Mesenchymal stem cell (in vitro differentiated cells and primary cell): ENCODE data around the gene SREBF1.
"Not testable (repeated sequence)": the region's sequence is repeated elsewhere in the genome, so short reads cannot be mapped to it uniquely, and the experiment has no call there.

Experiments
- DNase-seq: peaks from one replicate; pipeline ENCODE4 v3.0.0-alpha.2; 2013
- H2AFZ ChIP-seq: one replicate; pipeline ENCODE4 v1.6.1; 2013; ENCODE audit warnings: low read depth, mild to moderate bottlenecking, control low read depth, inconsistent platforms, low read length, moderate library complexity
- H2AK5ac ChIP-seq: 2 replicates; pipeline ENCODE4 v1.6.1; 2013; ENCODE audit warnings: low read length, moderate library complexity, mild to moderate bottlenecking, inconsistent platforms; ENCODE audit not compliant: severe bottlenecking
- H2BK120ac ChIP-seq: one replicate; pipeline ENCODE4 v1.6.1; 2013; ENCODE audit warnings: low read depth, mild to moderate bottlenecking, inconsistent platforms, low read length, moderate library complexity
- H2BK12ac ChIP-seq, 2 experiments: one replicate each; pipeline ENCODE4 v1.6.1; 2013; ENCODE audit warnings: inconsistent platforms in 2 of 2, low read length in 2 of 2, mild to moderate bottlenecking in 2 of 2, moderate library complexity in 2 of 2, control low read depth in 1 of 2
- H2BK15ac ChIP-seq: one replicate; pipeline ENCODE4 v1.6.1; 2013; ENCODE audit warnings: mild to moderate bottlenecking, low read depth, inconsistent platforms; ENCODE audit not compliant: poor library complexity, severe bottlenecking
- H2BK5ac ChIP-seq: 2 replicates; pipeline ENCODE4 v1.6.1; 2013; ENCODE audit warnings: low read depth, mild to moderate bottlenecking, low read length, control low read depth, inconsistent platforms; ENCODE audit not compliant: poor library complexity, severe bottlenecking
- H3K14ac ChIP-seq, 2 experiments: one replicate each; pipeline ENCODE4 v1.6.1; 2013; ENCODE audit warnings: inconsistent platforms in 2 of 2, low read length in 2 of 2, control low read depth in 1 of 2, mild to moderate bottlenecking in 1 of 2, moderate library complexity in 1 of 2
- H3K18ac ChIP-seq, 2 experiments: one replicate each; pipeline ENCODE4 v1.6.1; 2013; ENCODE audit warnings: inconsistent platforms in 2 of 2, low read length in 2 of 2, control low read depth in 1 of 2, low read depth in 1 of 2, mild to moderate bottlenecking in 1 of 2
- H3K23ac ChIP-seq, 2 experiments: one replicate each; pipeline ENCODE4 v1.6.1; 2013; ENCODE audit warnings: inconsistent platforms in 2 of 2, low read length in 2 of 2, mild to moderate bottlenecking in 2 of 2, moderate library complexity in 2 of 2, control low read depth in 1 of 2
- H3K27ac ChIP-seq: 2 replicates; pipeline ENCODE4 v1.5.1; 2013; ENCODE audit warnings: mild to moderate bottlenecking, moderate library complexity, low read length, control low read depth, inconsistent platforms; ENCODE audit not compliant: poor library complexity, severe bottlenecking
- H3K27me3 ChIP-seq, 2 experiments: 2 replicates each; pipeline versions ENCODE4 v1.6.1 to v1.7.0; 2013; ENCODE audit warnings: low read length in 2 of 2, mild to moderate bottlenecking in 2 of 2, moderate library complexity in 2 of 2, control low read depth in 1 of 2, inconsistent platforms in 1 of 2; ENCODE audit not compliant: control insufficient read depth in 1 of 2, insufficient read depth in 1 of 2
- H3K36me3 ChIP-seq, 2 experiments: 2 replicates each; pipeline versions ENCODE4 v1.6.1 to v1.7.0; 2013; ENCODE audit warnings: low read length in 2 of 2, control low read depth in 1 of 2, inconsistent platforms in 1 of 2, low read depth in 1 of 2, mild to moderate bottlenecking in 1 of 2; ENCODE audit not compliant: insufficient read depth in 2 of 2, control insufficient read depth in 1 of 2
- H3K4ac ChIP-seq, 2 experiments: one replicate each; pipeline ENCODE4 v1.6.1; 2013; ENCODE audit warnings: inconsistent platforms in 2 of 2, low read length in 2 of 2, mild to moderate bottlenecking in 2 of 2, moderate library complexity in 2 of 2, control low read depth in 1 of 2, low read depth in 1 of 2
- H3K4me1 ChIP-seq: 2 replicates; pipeline ENCODE4 v1.6.1; 2013; ENCODE audit warnings: low read depth, low read length, control low read depth; ENCODE audit not compliant: control insufficient read depth, insufficient read depth
- H3K4me2 ChIP-seq: 2 replicates; pipeline ENCODE4 v1.6.1; 2013; ENCODE audit warnings: low read length, mild to moderate bottlenecking, inconsistent platforms; ENCODE audit not compliant: poor library complexity, severe bottlenecking
- H3K4me3 ChIP-seq, 2 experiments: 2 replicates each; pipeline versions ENCODE4 v1.5.1 to v1.7.0; 2013; ENCODE audit warnings: low read length in 2 of 2, mild to moderate bottlenecking in 2 of 2, control low read depth in 1 of 2, low read depth in 1 of 2; ENCODE audit not compliant: insufficient read depth in 1 of 2
- H3K79me1 ChIP-seq: replicated peaks from 2 replicates; pipeline ENCODE4 v1.6.1; 2013; ENCODE audit warnings: mild to moderate bottlenecking, control low read depth, low read length, inconsistent platforms; ENCODE audit not compliant: poor library complexity, severe bottlenecking
- H3K9ac ChIP-seq: 2 replicates; pipeline ENCODE4 v1.7.0; 2013; ENCODE audit warnings: mild to moderate bottlenecking, low read length, moderate library complexity
- H3K9me3 ChIP-seq: 2 replicates; pipeline ENCODE4 v1.7.0; 2013; ENCODE audit warnings: mild to moderate bottlenecking, low read length; ENCODE audit not compliant: control insufficient read depth
- H4K8ac ChIP-seq: one replicate; pipeline ENCODE4 v1.6.1; 2013; ENCODE audit warnings: inconsistent platforms, mild to moderate bottlenecking, low read length, moderate library complexity
- H4K91ac ChIP-seq: one replicate; pipeline ENCODE4 v1.6.1; 2013; ENCODE audit warnings: mild to moderate bottlenecking, low read length, inconsistent platforms
- WGBS: methylation state at CpG from one replicate; pipeline ENCODE4 v1.1.7; 2013; ENCODE audit warnings: mixed read lengths; 5-methylcytosine and 5-hydroxymethylcytosine counted together

SREBF1 gene

GRCh38 chr17:17808200-17808599 is 28.6 kb downstream of the SREBF1 start:
- not testable (repeated sequence) for H3K4ac ChIP-seq, DNase-seq, H3K9ac ChIP-seq, H4K8ac ChIP-seq, H3K27ac ChIP-seq, H2BK5ac ChIP-seq, H3K4me2 ChIP-seq, H2AK5ac ChIP-seq, H3K27me3 ChIP-seq, H2AFZ ChIP-seq, H2BK12ac ChIP-seq, H3K18ac ChIP-seq, H3K9me3 ChIP-seq, H2BK120ac ChIP-seq, H4K91ac ChIP-seq, H2BK15ac ChIP-seq, H3K4me3 ChIP-seq, H3K14ac ChIP-seq
- peaks cover 12% of the 10 kb centered on the region for H3K79me1 ChIP-seq
- H3K4me1 ChIP-seq: peaks cover 46% of the 10 kb centered on the region
- peak overlapping the region in 1 of 2 experiments; percentile 67 for H3K23ac ChIP-seq
- peaks cover 50 to 70% of the 10 kb centered on the region in 2 experiments for H3K36me3 ChIP-seq
- 95% methylated on average over 3 of the region's 5 CpGs for WGBS

- no peak overlapping the region for H3K4me3 ChIP-seq
- peaks cover 41% of the 10 kb centered on the region for H3K4me1 ChIP-seq
- peaks cover 42 to 65% of the 10 kb centered on the region in 2 experiments for H3K36me3 ChIP-seq
- H3K27ac ChIP-seq: no peak overlapping the region
- H2BK120ac ChIP-seq: no peak overlapping the region
- H4K8ac ChIP-seq: no peak overlapping the region
- no peak overlapping the region for H3K18ac ChIP-seq
- no peak overlapping the region for H2AK5ac ChIP-seq
- DNase-seq: no peak
- peaks cover 13% of the 10 kb centered on the region for H3K79me1 ChIP-seq
- no peak overlapping the region for H2AFZ ChIP-seq
- no peak overlapping the region for H3K14ac ChIP-seq
- 100% methylated on average over 5 of the region's 5 CpGs for WGBS
- no peak overlapping the region for H2BK15ac ChIP-seq
- no peak overlapping the region for H2BK5ac ChIP-seq
- no peak overlapping the region for H3K23ac ChIP-seq
- H3K9me3 ChIP-seq: no peaks in the 10 kb centered on the region
- H2BK12ac ChIP-seq: peak overlapping the region in 1 of 2 experiments; percentile 68
- H4K91ac ChIP-seq: no peak overlapping the region
- H3K4me2 ChIP-seq: no peak overlapping the region
- H3K4ac ChIP-seq: no peak overlapping the region
- no peak overlapping the region for H3K9ac ChIP-seq
- H3K27me3 ChIP-seq: no peaks in the 10 kb centered on the region
Measured at GRCh38 chr17:17807440-17807839, 29.3 kb downstream of the SREBF1 start.

- Histone ChIP-seq H3K9ac (no peak overlapping the region), H3K27me3 (no peaks in the 10 kb centered on the region), H3K4me1 (peaks cover 36% of the 10 kb centered on the region), H3K79me1 (peaks cover 12% of the 10 kb centered on the region), H2BK15ac (no peak overlapping the region), H3K18ac (peak overlapping the region in 1 of 2 experiments; percentile 4), H2AK5ac (no peak overlapping the region), H3K36me3 (peaks cover 37 to 68% of the 10 kb centered on the region in 2 experiments), H2AFZ (no peak overlapping the region), H3K9me3 (no peaks in the 10 kb centered on the region), H3K4me2 (no peak overlapping the region), H3K4ac (no peak overlapping the region), H2BK5ac (no peak overlapping the region), H2BK12ac (peak overlapping the region in 1 of 2 experiments; percentile 11), H3K14ac (no peak overlapping the region), H2BK120ac (no peak overlapping the region), H4K91ac (no peak overlapping the region), H4K8ac (no peak overlapping the region), H3K27ac (no peak overlapping the region), H3K23ac (no peak overlapping the region), H3K4me3 (no peak overlapping the region)
- DNase-seq: no peak
- WGBS: 96% methylated on average over 9 of the region's 17 CpGs
Measured at GRCh38 chr17:17806611-17807274, 30.0 kb downstream of the SREBF1 start.

GRCh38 chr17:17806035-17806434 is 30.8 kb downstream of the SREBF1 start:
- Histone ChIP-seq H3K14ac (no peak overlapping the region), H3K79me1 (peaks cover 14% of the 10 kb centered on the region), H2BK15ac (no peak overlapping the region), H3K9me3 (no peaks in the 10 kb centered on the region), H2AFZ (no peak overlapping the region), H4K8ac (no peak overlapping the region), H3K9ac (no peak overlapping the region), H3K4ac (no peak overlapping the region), H2BK120ac (no peak overlapping the region), H3K27ac (no peak overlapping the region), H3K27me3 (no peaks in the 10 kb centered on the region), H2AK5ac (no peak overlapping the region), H4K91ac (no peak overlapping the region), H3K4me1 (peaks cover 32% of the 10 kb centered on the region), H3K23ac (no peak overlapping the region), H3K36me3 (peaks cover 34 to 72% of the 10 kb centered on the region in 2 experiments), H3K4me2 (no peak overlapping the region), H3K4me3 (no peak overlapping the region), H2BK5ac (no peak overlapping the region), H2BK12ac (no peak overlapping the region), H3K18ac (no peak overlapping the region)
- DNase-seq: no peak
- WGBS: 95% methylated on average over 4 of the region's 4 CpGs
